HepG2 (cell line): ENCODE data around the gene SDR42E2. TPM values are rescaled to one million over a fixed set of nuclear protein-coding genes. Genes with fewer than 3 reads are reported as not detected.
A peak's percentile ranks its signal among the peaks of the same experiment; 100 is the strongest.

Experiments
- ARID2 ChIP-seq: sonication (generic); formaldehyde crosslinking; IDR thresholded peaks from 2 replicates; pipeline ENCODE4 v1.8.1; 2022; ENCODE audit warnings: mild to moderate bottlenecking, missing genetic modification reagents, borderline replicate concordance
- FOXK2 ChIP-seq: fragments of 450-650 bp; IDR thresholded peaks from 2 replicates; pipeline ENCODE4 v1.6.1; 2016
- HOXA7 ChIP-seq: sonication (generic); formaldehyde crosslinking; IDR thresholded peaks from 2 replicates; pipeline ENCODE4 v1.8.1; 2022; ENCODE audit warnings: mild to moderate bottlenecking, missing genetic modification reagents, moderate library complexity
- MED13 ChIP-seq: sonication (generic); formaldehyde crosslinking; IDR thresholded peaks from 2 replicates; pipeline ENCODE4 v1.5.0; 2020; ENCODE audit warnings: missing genetic modification reagents
- MED8 ChIP-seq: sonication (generic); formaldehyde crosslinking; IDR thresholded peaks from 2 replicates; pipeline ENCODE4 v1.8.1; 2023; ENCODE audit warnings: mild to moderate bottlenecking, missing genetic modification reagents; ENCODE audit not compliant: insufficient replicate concordance
- MEF2D ChIP-seq: sonication (generic); formaldehyde crosslinking; IDR thresholded peaks from 2 replicates; pipeline ENCODE4 v1.5.1; 2020; ENCODE audit warnings: mild to moderate bottlenecking, missing genetic modification reagents
- NR3C1 ChIP-seq: sonication (generic); formaldehyde crosslinking; IDR thresholded peaks from 2 replicates; pipeline ENCODE4 v1.4.0; 2020; ENCODE audit warnings: missing genetic modification reagents
- PAX8 ChIP-seq: sonication (generic); formaldehyde crosslinking; IDR thresholded peaks from 2 replicates; pipeline ENCODE4 v1.8.0; 2022; ENCODE audit warnings: mild to moderate bottlenecking, missing genetic modification reagents, borderline replicate concordance
- PCBP1 ChIP-seq: fragments of 200-400 bp; formaldehyde crosslinking; IDR thresholded peaks from 2 replicates; pipeline ENCODE4 v1.6.1; 2017; ENCODE audit warnings: mild to moderate bottlenecking, low read depth, low read length, borderline replicate concordance
- RAD51 ChIP-seq: fragments of 450-650 bp; IDR thresholded peaks from 2 replicates; pipeline ENCODE4 v1.6.1; 2016; ENCODE audit warnings: borderline replicate concordance
- TOE1 ChIP-seq: sonication (generic); formaldehyde crosslinking; IDR thresholded peaks from 2 replicates; pipeline ENCODE4 v1.4.0; 2020; ENCODE audit warnings: mild to moderate bottlenecking, missing genetic modification reagents
- ZFP62 ChIP-seq: sonication (generic); formaldehyde crosslinking; IDR thresholded peaks from 2 replicates; pipeline ENCODE4 v1.4.0; 2020; ENCODE audit warnings: missing genetic modification reagents
- ZNF296 ChIP-seq: sonication (generic); formaldehyde crosslinking; conservative IDR thresholded peaks from 2 replicates; pipeline ENCODE4 v1.5.0; 2020; ENCODE audit warnings: mild to moderate bottlenecking, missing genetic modification reagents
- ZNF549 ChIP-seq: sonication (generic); formaldehyde crosslinking; IDR thresholded peaks from 2 replicates; pipeline ENCODE4 v1.5.0; 2020; ENCODE audit warnings: missing genetic modification reagents
- ZNF570 ChIP-seq: sonication (generic); formaldehyde crosslinking; IDR thresholded peaks from 2 replicates; pipeline ENCODE4 v1.4.0; 2020; ENCODE audit warnings: mild to moderate bottlenecking, missing genetic modification reagents, borderline replicate concordance
- ZNF850 ChIP-seq: sonication (generic); formaldehyde crosslinking; conservative IDR thresholded peaks from 2 replicates; pipeline ENCODE4 v1.9.0; 2021; ENCODE audit warnings: mild to moderate bottlenecking, missing genetic modification reagents
- polyA plus RNA-seq, 8 experiments: library from polyadenylated mRNA; depleted of rRNA in 3 of 8; stranded (reverse) in 7 of 8; unstranded in 1 of 8; fragments of >200 nt; fragmentation: Illumina TruSeq in 4 of 8; extraction: Trizol in 4 of 8; gene quantifications; 2 replicates each; pipeline versions ENCODE4 v1.2.1 to v1.2.3, GENCODE V29; 2011 to 2016; ENCODE audit warnings: low read depth in 4 of 8, missing spikeins in 1 of 8, mixed read lengths in 1 of 8; ENCODE audit not compliant: insufficient read depth in 1 of 8
- total RNA-seq, 5 experiments: library from RNA; depleted of rRNA; stranded (reverse); fragments of >200 nt; fragmentation: Illumina TruSeq; extraction: Trizol; gene quantifications; 2 replicates each; pipeline ENCODE4 v1.2.3, GENCODE V29; 2016; ENCODE audit warnings: low read depth in 1 of 5
- TF ChIP-seq, protein P1 (sequence below): IDR thresholded peaks from 2 replicates; pipeline ENCODE4 v1.6.1; 2018; ENCODE audit warnings: missing genetic modification reagents, mild to moderate bottlenecking, missing compliant biosample characterization
- TF ChIP-seq, protein P2 (sequence below): sonication (generic); formaldehyde crosslinking; IDR thresholded peaks from 2 replicates; pipeline ENCODE4 v1.4.0; 2020; ENCODE audit warnings: missing genetic modification reagents
- TF ChIP-seq, protein P3 (sequence below): sonication (generic); formaldehyde crosslinking; IDR thresholded peaks from 2 replicates; pipeline ENCODE4 v1.5.1; 2020; ENCODE audit warnings: mild to moderate bottlenecking, missing genetic modification reagents
- TF ChIP-seq, protein P4 (sequence below): sonication (generic); formaldehyde crosslinking; IDR thresholded peaks from 2 replicates; pipeline ENCODE4 v1.4.0; 2020; ENCODE audit warnings: missing genetic modification reagents

SDR42E2 gene
- total and polyA plus RNA-seq, 2 of the 13 experiments (the other 11 are each of a cell fraction or from before 2014, with no cell fraction given), result 0.05 to 0.11 TPM

DNA sequence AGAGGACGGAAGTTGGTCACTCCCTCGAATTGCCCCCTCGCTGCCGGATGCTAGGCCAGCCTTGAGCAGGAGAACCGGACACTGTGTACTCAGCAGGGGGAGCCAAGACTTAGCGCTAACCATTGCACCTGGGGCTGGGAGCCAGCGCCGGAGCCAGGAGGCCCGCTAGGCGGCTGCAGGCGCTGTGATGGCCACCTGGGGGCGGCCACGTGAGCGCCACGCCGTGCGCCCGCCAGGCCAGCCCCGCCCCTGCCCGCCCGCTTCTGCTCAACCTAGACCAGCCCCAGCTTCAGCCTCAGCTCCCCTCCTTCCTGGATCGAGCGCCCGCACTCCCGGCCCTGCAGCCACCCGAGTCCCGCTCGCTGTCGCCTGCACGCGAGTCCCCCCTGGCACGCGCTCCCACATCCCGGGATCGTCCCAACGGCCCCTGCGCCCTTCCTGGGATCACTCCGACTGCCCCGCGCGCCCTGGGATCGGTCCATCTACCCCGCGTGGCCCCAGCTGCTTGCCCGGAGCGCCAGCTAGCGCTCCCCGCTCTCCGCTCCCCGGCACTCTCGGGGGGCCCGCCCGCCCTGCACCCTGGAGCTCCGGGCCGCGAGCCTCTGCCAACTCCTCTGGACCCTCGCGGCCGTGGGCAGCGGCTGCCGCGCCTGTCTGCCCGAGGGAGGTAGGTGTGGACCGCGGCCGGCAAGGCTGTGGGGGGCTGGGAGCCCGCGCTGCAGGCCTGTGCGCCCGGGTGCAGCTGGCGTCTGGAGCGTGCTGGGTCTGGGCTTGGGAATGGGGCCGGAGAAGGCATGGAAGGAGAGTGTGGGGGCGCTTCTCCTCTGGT, 43.9 kb downstream of the SDR42E2 start, which contains the start of gene EEF2K (continued):
- TF ChIP-seq, protein P1, sequence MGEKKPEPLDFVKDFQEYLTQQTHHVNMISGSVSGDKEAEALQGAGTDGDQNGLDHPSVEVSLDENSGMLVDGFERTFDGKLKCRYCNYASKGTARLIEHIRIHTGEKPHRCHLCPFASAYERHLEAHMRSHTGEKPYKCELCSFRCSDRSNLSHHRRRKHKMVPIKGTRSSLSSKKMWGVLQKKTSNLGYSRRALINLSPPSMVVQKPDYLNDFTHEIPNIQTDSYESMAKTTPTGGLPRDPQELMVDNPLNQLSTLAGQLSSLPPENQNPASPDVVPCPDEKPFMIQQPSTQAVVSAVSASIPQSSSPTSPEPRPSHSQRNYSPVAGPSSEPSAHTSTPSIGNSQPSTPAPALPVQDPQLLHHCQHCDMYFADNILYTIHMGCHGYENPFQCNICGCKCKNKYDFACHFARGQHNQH, result peak; percentile 97
- TF ChIP-seq NR3C1 (CRISPR knock-in tag), result no peak
- TF ChIP-seq ZNF570 (CRISPR knock-in tag), result no peak
- TF ChIP-seq TOE1, result 0 out of 2 replicates have a peak, but pooled peaks have one; percentile 68
- TF ChIP-seq ZFP62 (CRISPR knock-in tag), result 0 out of 2 replicates have a peak, but pooled peaks have one; percentile 21
- TF ChIP-seq FOXK2, result no peak
- no peak for TF ChIP-seq HOXA7 (CRISPR knock-in tag)
- no peak; the same call in 1 of the 2 replicates for TF ChIP-seq ZNF850
- peak; percentile 82; the same call in 1 of the 2 replicates for TF ChIP-seq PAX8 (CRISPR knock-in tag)
- TF ChIP-seq ZNF296 (CRISPR knock-in tag), result peak; percentile 69; the same call in 1 of the 2 replicates
- TF ChIP-seq, protein P2, sequence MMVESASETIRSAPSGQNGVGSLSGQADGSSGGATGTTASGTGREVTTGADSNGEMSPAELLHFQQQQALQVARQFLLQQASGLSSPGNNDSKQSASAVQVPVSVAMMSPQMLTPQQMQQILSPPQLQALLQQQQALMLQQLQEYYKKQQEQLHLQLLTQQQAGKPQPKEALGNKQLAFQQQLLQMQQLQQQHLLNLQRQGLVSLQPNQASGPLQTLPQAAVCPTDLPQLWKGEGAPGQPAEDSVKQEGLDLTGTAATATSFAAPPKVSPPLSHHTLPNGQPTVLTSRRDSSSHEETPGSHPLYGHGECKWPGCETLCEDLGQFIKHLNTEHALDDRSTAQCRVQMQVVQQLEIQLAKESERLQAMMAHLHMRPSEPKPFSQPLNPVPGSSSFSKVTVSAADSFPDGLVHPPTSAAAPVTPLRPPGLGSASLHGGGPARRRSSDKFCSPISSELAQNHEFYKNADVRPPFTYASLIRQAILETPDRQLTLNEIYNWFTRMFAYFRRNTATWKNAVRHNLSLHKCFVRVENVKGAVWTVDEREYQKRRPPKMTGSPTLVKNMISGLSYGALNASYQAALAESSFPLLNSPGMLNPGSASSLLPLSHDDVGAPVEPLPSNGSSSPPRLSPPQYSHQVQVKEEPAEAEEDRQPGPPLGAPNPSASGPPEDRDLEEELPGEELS (CRISPR knock-in tag), result peak; percentile 61
- TF ChIP-seq PCBP1, result no peak
- TF ChIP-seq, protein P3, sequence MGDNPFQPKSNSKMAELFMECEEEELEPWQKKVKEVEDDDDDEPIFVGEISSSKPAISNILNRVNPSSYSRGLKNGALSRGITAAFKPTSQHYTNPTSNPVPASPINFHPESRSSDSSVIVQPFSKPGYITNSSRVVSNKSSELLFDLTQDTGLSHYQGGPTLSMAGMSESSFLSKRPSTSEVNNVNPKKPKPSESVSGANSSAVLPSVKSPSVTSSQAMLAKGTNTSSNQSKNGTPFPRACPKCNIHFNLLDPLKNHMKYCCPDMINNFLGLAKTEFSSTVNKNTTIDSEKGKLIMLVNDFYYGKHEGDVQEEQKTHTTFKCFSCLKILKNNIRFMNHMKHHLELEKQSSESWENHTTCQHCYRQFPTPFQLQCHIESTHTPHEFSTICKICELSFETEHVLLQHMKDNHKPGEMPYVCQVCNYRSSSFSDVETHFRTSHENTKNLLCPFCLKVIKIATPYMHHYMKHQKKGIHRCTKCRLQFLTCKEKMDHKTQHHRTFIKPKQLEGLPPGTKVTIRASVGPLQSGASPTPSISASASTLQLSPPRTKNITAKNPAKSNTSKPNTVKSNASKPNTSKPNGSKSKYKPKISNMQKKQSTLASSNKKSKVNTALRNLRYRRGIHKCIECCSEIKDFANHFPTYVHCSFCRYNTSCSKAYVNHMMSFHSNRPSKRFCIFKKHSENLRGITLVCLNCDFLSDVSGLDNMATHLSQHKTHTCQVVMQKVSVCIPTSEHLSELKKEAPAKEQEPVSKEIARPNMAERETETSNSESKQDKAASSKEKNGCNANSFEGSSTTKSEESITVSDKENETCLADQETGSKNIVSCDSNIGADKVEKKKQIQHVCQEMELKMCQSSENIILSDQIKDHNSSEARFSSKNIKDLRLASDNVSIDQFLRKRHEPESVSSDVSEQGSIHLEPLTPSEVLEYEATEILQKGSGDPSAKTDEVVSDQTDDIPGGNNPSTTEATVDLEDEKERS (CRISPR knock-in tag), result no peak
- TF ChIP-seq ZNF549 (CRISPR knock-in tag), result no peak
- TF ChIP-seq, protein P4, sequence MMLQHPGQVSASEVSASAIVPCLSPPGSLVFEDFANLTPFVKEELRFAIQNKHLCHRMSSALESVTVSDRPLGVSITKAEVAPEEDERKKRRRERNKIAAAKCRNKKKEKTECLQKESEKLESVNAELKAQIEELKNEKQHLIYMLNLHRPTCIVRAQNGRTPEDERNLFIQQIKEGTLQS (CRISPR knock-in tag), result 0 out of 2 replicates have a peak, but pooled peaks have one; percentile 42
- TF ChIP-seq MED13 (CRISPR knock-in tag), result peak; percentile 87
- TF ChIP-seq MED8 (CRISPR knock-in tag), result no peak
- TF ChIP-seq ARID2 (CRISPR knock-in tag), result peak; percentile 91
- TF ChIP-seq MEF2D (CRISPR knock-in tag), result 0 out of 2 replicates have a peak, but pooled peaks have one; percentile 16
- no peak for TF ChIP-seq RAD51
